ENCODE data around the gene NIPAL1.

DNA sequence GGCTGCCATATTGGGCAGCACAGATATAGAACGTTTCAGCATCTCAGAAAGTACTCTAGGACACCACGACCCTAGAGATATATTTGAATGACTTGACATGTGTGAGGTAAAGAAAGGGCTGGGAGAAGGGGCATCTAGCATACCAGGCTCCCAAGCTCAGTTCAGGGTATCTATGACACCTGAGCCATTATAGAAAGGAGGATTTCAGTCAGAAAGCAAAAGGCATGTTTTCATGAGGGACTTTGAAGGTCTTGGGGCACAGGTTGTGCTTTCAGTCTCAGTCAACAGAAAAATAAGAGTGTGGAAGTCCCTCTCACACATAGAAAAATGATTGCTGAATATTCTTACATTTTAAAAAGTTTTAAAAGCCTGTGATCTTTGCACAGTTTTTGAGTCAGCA, 51.6 kb downstream of the NIPAL1 start:
- TF ChIP-seq POLR2A (IDR thresholded peaks at IDR 0.05; ENCODE audit: low read length) (no peak), GATA1 (IDR thresholded peaks at IDR 0.05; ENCODE audit: low read depth, low read length) (no peak)
